OCI-LY1 (cell line): ENCODE data around the gene ALOX15B.
A peak's percentile ranks its signal among the peaks of the same experiment; 100 is the strongest.

ENCODE experiments used
- H2AFZ ChIP-seq: fragments of 200-600 bp; sonication (generic), shearing (Covaris generic); 2 replicates; pipeline ENCODE4 v1.6.0; 2014; ENCODE audit warnings: antibody characterized with exemption, mild to moderate bottlenecking, low read length
- H3F3A ChIP-seq: fragments of 200-600 bp; sonication (generic), shearing (Covaris generic); 2 replicates; pipeline ENCODE4 v1.6.0; 2014; ENCODE audit warnings: mild to moderate bottlenecking, antibody characterized with exemption, low read length, moderate library complexity; ENCODE audit not compliant: insufficient read depth
- H3K27ac ChIP-seq: fragments of 200-600 bp; sonication (generic); 2 replicates; pipeline ENCODE4 v1.5.1; 2014; ENCODE audit warnings: low read length, mixed run types, mild to moderate bottlenecking, low read depth; ENCODE audit not compliant: poor library complexity, severe bottlenecking
- H3K27me3 ChIP-seq: fragments of 200-600 bp; sonication (generic); 2 replicates; pipeline ENCODE4 v1.6.0; 2014; ENCODE audit warnings: antibody characterized with exemption, mild to moderate bottlenecking, low read length, moderate library complexity; ENCODE audit not compliant: insufficient read depth
- H3K36me3 ChIP-seq: fragments of 200-600 bp; sonication (generic); 2 replicates; pipeline ENCODE4 v1.6.1; 2014; ENCODE audit warnings: mild to moderate bottlenecking, antibody characterized with exemption, low read length, moderate library complexity, mixed read lengths; ENCODE audit not compliant: insufficient read depth
- H3K4me1 ChIP-seq: fragments of 200-600 bp; sonication (generic); 2 replicates; pipeline ENCODE4 v1.5.1; 2014; ENCODE audit warnings: mild to moderate bottlenecking, low read length, moderate library complexity; ENCODE audit not compliant: insufficient read depth, severe bottlenecking
- H3K4me2 ChIP-seq: fragments of 200-600 bp; sonication (generic), shearing (Covaris generic); 2 replicates; pipeline ENCODE4 v1.6.1; 2014; ENCODE audit warnings: low read length
- H3K4me3 ChIP-seq: fragments of 200-600 bp; sonication (generic); 2 replicates; pipeline ENCODE4 v1.5.1; 2014; ENCODE audit warnings: low read length, low read depth, mild to moderate bottlenecking, mixed read lengths; ENCODE audit not compliant: poor library complexity, severe bottlenecking
- H3K79me2 ChIP-seq: fragments of 200-600 bp; shearing (Covaris generic); 2 replicates; pipeline ENCODE4 v1.6.1; 2016; ENCODE audit warnings: mixed run types, low read length, mixed read lengths; ENCODE audit not compliant: insufficient read depth
- H3K9ac ChIP-seq: fragments of 200-600 bp; sonication (generic), shearing (Covaris generic); 2 replicates; pipeline ENCODE4 v1.6.1; 2014; ENCODE audit warnings: mild to moderate bottlenecking, low read length, mixed read lengths
- H3K9me2 ChIP-seq: fragments of 200-600 bp; sonication (generic), shearing (Covaris generic); 2 replicates; pipeline ENCODE4 v1.6.1; 2014; ENCODE audit warnings: low read depth, mild to moderate bottlenecking, low read length, mixed read lengths
- H3K9me3 ChIP-seq: fragments of 200-600 bp; shearing (Covaris generic); 2 replicates; pipeline ENCODE4 v1.6.1; 2014; ENCODE audit warnings: low read length, mixed read lengths
- H4K20me1 ChIP-seq: fragments of 200-600 bp; sonication (generic), shearing (Covaris generic); 2 replicates; pipeline ENCODE4 v1.6.0; 2016; ENCODE audit warnings: mild to moderate bottlenecking, low read length; ENCODE audit not compliant: insufficient read depth
- EZH2 ChIP-seq: fragments of 200-600 bp; sonication (generic), shearing (Covaris generic); IDR thresholded peaks from 2 replicates; pipeline ENCODE4 v1.8.0; 2017; ENCODE audit warnings: borderline replicate concordance, mixed run types, mild to moderate bottlenecking, antibody characterized with exemption, low read length, moderate library complexity, mixed read lengths
- TF ChIP-seq, protein P1 (sequence below): fragments of 200-600 bp; sonication (generic), shearing (Covaris generic); IDR thresholded peaks from 2 replicates; pipeline ENCODE4 v1.5.1; 2017; ENCODE audit warnings: mild to moderate bottlenecking, antibody characterized with exemption, low read length, moderate library complexity, mixed read lengths

The ALOX15B gene

DNA sequence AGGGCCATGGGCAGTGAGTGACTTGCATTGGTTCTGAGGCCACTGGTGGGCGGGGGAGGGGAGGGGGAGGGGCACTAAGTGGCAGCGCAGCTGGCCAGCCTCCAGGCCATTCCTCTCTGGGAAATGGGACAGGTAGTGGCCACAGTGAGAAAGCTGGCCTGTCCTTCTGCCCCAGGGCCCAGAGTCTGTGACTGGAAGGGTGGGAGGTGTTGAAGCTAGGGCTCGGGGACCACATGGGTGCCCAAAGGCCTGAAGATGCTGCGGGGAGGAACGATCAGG is 49.0 kb downstream of the ALOX15B start:
- no peak overlapping the region for H3K27ac ChIP-seq
- H3K79me2 ChIP-seq = no peaks in the 10 kb centered on the region

DNA sequence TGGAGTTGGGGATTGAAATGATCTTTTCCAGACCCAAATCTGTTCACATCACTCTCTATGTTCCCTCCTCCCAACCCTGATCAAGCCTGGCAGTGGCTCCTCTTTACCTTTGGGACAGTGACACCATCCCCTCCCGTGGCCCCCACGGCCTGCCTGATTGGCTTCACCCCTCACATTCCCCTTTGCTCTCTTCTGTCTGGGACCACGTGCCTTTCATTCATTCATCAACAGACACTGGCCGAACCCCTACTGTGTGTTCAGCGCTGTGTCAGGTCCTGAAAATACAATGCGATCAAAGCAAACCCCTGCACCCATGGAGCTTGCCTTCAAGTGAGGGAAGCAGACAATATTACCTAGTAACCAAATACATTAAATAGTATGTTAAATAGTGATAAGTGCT is 50.9 kb downstream of the ALOX15B start:
- TF ChIP-seq EZH2 = no peak
- TF ChIP-seq, protein P1, sequence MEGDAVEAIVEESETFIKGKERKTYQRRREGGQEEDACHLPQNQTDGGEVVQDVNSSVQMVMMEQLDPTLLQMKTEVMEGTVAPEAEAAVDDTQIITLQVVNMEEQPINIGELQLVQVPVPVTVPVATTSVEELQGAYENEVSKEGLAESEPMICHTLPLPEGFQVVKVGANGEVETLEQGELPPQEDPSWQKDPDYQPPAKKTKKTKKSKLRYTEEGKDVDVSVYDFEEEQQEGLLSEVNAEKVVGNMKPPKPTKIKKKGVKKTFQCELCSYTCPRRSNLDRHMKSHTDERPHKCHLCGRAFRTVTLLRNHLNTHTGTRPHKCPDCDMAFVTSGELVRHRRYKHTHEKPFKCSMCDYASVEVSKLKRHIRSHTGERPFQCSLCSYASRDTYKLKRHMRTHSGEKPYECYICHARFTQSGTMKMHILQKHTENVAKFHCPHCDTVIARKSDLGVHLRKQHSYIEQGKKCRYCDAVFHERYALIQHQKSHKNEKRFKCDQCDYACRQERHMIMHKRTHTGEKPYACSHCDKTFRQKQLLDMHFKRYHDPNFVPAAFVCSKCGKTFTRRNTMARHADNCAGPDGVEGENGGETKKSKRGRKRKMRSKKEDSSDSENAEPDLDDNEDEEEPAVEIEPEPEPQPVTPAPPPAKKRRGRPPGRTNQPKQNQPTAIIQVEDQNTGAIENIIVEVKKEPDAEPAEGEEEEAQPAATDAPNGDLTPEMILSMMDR = no peak
- H3K9ac ChIP-seq = no peak overlapping the region
- H3K4me2 ChIP-seq = no peak overlapping the region
- H3K79me2 ChIP-seq = no peaks in the 10 kb centered on the region
- H3K9me2 ChIP-seq = no peaks in the 10 kb centered on the region
- H3F3A ChIP-seq = no peaks in the 10 kb centered on the region
- H3K4me3 ChIP-seq = no peak overlapping the region
- no peaks in the 10 kb centered on the region for H3K36me3 ChIP-seq
- peaks cover 12% of the 10 kb centered on the region for H3K4me1 ChIP-seq
- H3K27ac ChIP-seq = no peak overlapping the region
- H2AFZ ChIP-seq = no peak overlapping the region
- no peaks in the 10 kb centered on the region; the same call in none of the 2 replicates for H3K27me3 ChIP-seq
- no peaks in the 10 kb centered on the region for H4K20me1 ChIP-seq
- H3K9me3 ChIP-seq = no peaks in the 10 kb centered on the region

More for the DNA sequence above, 49.0 kb downstream of the ALOX15B start:
- H3K4me2 ChIP-seq = no peak overlapping the region
- no peaks in the 10 kb centered on the region; the same call in none of the 2 replicates for H3K27me3 ChIP-seq
- H3K4me3 ChIP-seq = no peak overlapping the region
- no peaks in the 10 kb centered on the region for H4K20me1 ChIP-seq
- TF ChIP-seq, protein P1 = no peak
- no peak for TF ChIP-seq EZH2
- H3F3A ChIP-seq = no peaks in the 10 kb centered on the region
- peaks cover 12% of the 10 kb centered on the region for H3K4me1 ChIP-seq
- no peaks in the 10 kb centered on the region for H3K36me3 ChIP-seq
- H3K9ac ChIP-seq = no peak overlapping the region
- no peak overlapping the region for H2AFZ ChIP-seq
- no peaks in the 10 kb centered on the region for H3K9me2 ChIP-seq
- H3K9me3 ChIP-seq = no peaks in the 10 kb centered on the region

DNA sequence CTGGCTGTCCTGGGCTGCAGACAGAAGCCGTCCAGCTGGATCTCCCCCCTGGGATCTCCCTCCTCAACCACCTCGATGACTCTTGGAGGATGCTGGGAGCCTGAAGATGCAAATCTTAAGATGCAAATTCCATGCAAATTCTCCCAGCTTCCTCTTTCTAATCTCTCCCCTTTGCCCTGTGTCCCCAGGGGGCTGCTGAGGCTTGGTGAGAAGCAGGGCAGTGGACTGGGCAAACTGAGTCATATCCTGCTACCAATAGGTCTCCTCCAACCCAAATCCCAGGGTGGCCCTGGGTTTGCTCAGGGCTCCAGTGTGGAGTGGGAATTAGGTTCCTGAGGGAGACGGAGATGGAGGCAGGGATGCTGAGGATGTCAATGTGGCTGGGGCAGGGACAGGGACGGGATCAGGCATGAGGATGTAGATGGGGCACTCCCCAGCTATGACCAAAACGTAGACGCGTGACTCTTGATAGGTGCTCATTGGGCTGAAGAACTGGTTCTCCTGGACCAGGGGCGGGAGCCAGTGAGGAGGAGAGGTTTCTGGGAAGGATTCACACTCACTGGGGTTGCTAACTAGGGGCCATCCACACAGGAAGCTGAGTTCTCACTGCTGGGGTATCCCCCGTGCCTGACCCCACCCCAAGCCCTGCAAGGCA is 52.3 kb downstream of the ALOX15B start:
- Histone ChIP-seq H3K27ac (no peak overlapping the region), H3K79me2 (no peaks in the 10 kb centered on the region), H3K9ac (no peak overlapping the region), H3K9me3 (no peaks in the 10 kb centered on the region), H3K27me3 (peaks cover 7% of the 10 kb centered on the region), H3K9me2 (no peaks in the 10 kb centered on the region), H3K4me2 (peak overlapping the region; percentile 22; the same call in 1 of the 2 replicates), H3K4me1 (peaks cover 12% of the 10 kb centered on the region), H4K20me1 (no peaks in the 10 kb centered on the region), H2AFZ (no peak overlapping the region), H3K36me3 (no peaks in the 10 kb centered on the region), H3F3A (no peaks in the 10 kb centered on the region), H3K4me3 (no peak overlapping the region)
- TF ChIP-seq, protein P1 = no peak
- no peak for TF ChIP-seq EZH2
